Karpas-422 (cell line): Measurements from ENCODE around the gene UBTD1. TPM values are rescaled to one million over a fixed set of nuclear protein-coding genes. Genes with fewer than 3 reads are reported as not detected.

Source experiments
- DNase-seq: peaks from one replicate; pipeline ENCODE4 v3.0.0-alpha.2; 2015
- H2AFZ ChIP-seq: fragments of 200-600 bp; sonication (generic); 2 replicates; pipeline ENCODE4 v1.6.1; 2014; ENCODE audit warnings: antibody characterized with exemption, low read length, mixed read lengths
- H3K27ac ChIP-seq: fragments of 200-600 bp; sonication (generic); 2 replicates; pipeline ENCODE4 v1.5.1; 2014; ENCODE audit warnings: mild to moderate bottlenecking, low read length, moderate library complexity
- H3K27me3 ChIP-seq: fragments of 200-600 bp; sonication (generic); 2 replicates; pipeline ENCODE4 v1.6.1; 2014; ENCODE audit warnings: low read length, mixed read lengths
- H3K36me3 ChIP-seq: fragments of 200-600 bp; sonication (generic); 2 replicates; pipeline ENCODE4 v1.6.1; 2014; ENCODE audit warnings: low read length, mixed read lengths; ENCODE audit not compliant: insufficient read depth
- H3K4me1 ChIP-seq: fragments of 200-600 bp; sonication (generic); 2 replicates; pipeline ENCODE4 v1.6.1; 2014; ENCODE audit warnings: mild to moderate bottlenecking, low read length, mixed read lengths
- H3K4me2 ChIP-seq: fragments of 200-600 bp; sonication (generic); 2 replicates; pipeline ENCODE4 v1.6.1; 2014; ENCODE audit warnings: low read length, low read depth, mild to moderate bottlenecking; ENCODE audit not compliant: poor library complexity, severe bottlenecking
- H3K4me3 ChIP-seq: fragments of 200-600 bp; sonication (generic); 2 replicates; pipeline ENCODE4 v1.5.1; 2014; ENCODE audit warnings: mild to moderate bottlenecking, antibody characterized with exemption, low read length, mixed read lengths
- H3K79me2 ChIP-seq: fragments of 200-600 bp; sonication (generic); 2 replicates; pipeline ENCODE4 v1.6.1; 2014; ENCODE audit warnings: mild to moderate bottlenecking, low read length, mixed read lengths
- H3K9ac ChIP-seq: fragments of 200-600 bp; sonication (generic); 2 replicates; pipeline ENCODE4 v1.6.0; 2014; ENCODE audit warnings: low read length
- H3K9me2 ChIP-seq: fragments of 200-600 bp; sonication (generic), shearing (Covaris generic); replicated peaks from 2 replicates; pipeline ENCODE4 v1.6.0; 2014; ENCODE audit warnings: mild to moderate bottlenecking, low read length, moderate library complexity; ENCODE audit not compliant: insufficient read depth
- H3K9me3 ChIP-seq: fragments of 300-700, 200-600 bp; sonication (generic); 2 replicates; pipeline ENCODE4 v1.6.1; 2014; ENCODE audit warnings: low read length, mixed read lengths
- H4K20me1 ChIP-seq: fragments of 200-600 bp; sonication (generic); 2 replicates; pipeline ENCODE4 v1.6.1; 2014; ENCODE audit warnings: mild to moderate bottlenecking, antibody characterized with exemption, low read length, low read depth; ENCODE audit not compliant: insufficient read depth
- total RNA-seq: library from RNA; depleted of rRNA; stranded (reverse); fragments of >200 nt; shearing (Covaris generic); gene quantifications from 2 replicates; pipeline ENCODE4 v1.2.3, GENCODE V29; 2014; ENCODE audit warnings: low replicate concordance

Gene UBTD1
- total RNA-seq, 1 experiment from 2014 or later, result 0.11 TPM

DNA sequence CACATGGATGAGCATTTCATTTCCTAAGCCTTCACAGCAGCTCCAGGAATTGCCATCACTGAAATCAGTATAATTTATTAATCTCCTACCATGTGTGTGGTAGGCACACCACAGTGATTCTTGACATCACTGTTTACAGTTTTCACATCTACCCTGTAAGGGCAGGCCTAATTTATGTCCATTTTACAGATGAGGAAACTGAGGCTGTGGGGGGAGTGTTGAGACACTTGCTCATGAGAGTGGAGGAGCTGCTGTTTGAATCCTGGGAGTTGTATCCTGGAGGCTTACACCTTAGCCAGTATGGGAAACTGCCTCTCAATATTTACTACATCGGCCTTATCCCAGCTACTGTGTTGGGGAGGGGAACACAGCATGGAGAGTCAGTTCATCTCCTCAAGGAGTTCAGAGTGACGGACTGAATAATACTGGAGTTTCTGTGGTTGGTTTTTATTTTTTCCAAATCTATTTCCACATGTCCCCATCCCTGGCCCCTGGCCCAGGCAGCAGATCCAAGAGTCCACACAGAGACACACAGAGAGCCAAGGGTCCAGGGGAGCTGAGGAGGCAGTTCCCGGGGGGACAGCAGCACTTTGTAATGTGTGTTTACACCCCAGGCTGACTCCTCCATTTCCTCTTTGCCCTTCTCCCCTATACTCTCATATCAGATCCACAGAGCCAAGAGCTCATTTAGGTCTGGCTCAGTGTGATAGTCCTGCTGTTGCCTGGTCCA lies 13.2 kb downstream of the UBTD1 start:
- Histone ChIP-seq H4K20me1 (no peaks in the 10 kb centered on the region), H3K27ac (no peak overlapping the region), H3K9ac (no peak overlapping the region)

DNA sequence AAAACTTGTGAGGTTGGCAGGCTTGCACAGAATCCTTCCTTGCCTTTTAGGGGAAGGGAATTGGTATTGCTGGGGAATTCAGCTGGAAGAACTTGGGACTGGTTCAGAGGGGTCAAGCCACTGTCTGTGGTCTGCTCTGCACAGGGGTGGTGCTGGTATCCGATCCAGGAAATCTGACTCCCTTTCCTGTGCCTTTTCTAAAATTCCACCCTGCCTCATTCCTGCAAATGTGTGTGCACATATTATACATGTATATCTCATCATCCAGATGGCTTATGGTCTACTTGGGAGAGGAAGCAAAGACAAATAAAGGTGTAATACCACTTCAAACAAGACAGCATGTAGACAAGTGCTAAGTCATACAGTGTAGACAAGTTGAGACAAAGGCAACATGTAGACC lies 14.3 kb downstream of the UBTD1 start:
- no peak overlapping the region for H3K27ac ChIP-seq
- no peak for DNase-seq
- H3K9me3 ChIP-seq, result no peaks in the 10 kb centered on the region
- no peaks in the 10 kb centered on the region for H3K9me2 ChIP-seq
- no peaks in the 10 kb centered on the region for H4K20me1 ChIP-seq
- H3K4me3 ChIP-seq, result no peak overlapping the region
- no peak overlapping the region for H3K4me2 ChIP-seq
- no peaks in the 10 kb centered on the region for H3K27me3 ChIP-seq
- H3K9ac ChIP-seq, result no peak overlapping the region
- no peaks in the 10 kb centered on the region for H3K4me1 ChIP-seq
- H3K36me3 ChIP-seq, result no peaks in the 10 kb centered on the region
- no peak overlapping the region for H2AFZ ChIP-seq
- no peaks in the 10 kb centered on the region for H3K79me2 ChIP-seq

More for the DNA sequence above, 13.2 kb downstream of the UBTD1 start:
- Histone ChIP-seq H3K27me3 (no peaks in the 10 kb centered on the region), H3K4me1 (no peaks in the 10 kb centered on the region), H3K9me3 (no peaks in the 10 kb centered on the region), H3K9me2 (no peaks in the 10 kb centered on the region), H3K36me3 (no peaks in the 10 kb centered on the region), H2AFZ (no peak overlapping the region), H3K4me2 (no peak overlapping the region), H3K4me3 (no peak overlapping the region), H3K79me2 (no peaks in the 10 kb centered on the region)
- DNase-seq, result no peak

GRCh38 chr10:97514344-97514743 lies 15.6 kb downstream of the UBTD1 start:
- H3K27ac ChIP-seq, result no peak overlapping the region
- no peak overlapping the region for H2AFZ ChIP-seq
- H3K36me3 ChIP-seq, result no peaks in the 10 kb centered on the region
- H3K4me3 ChIP-seq, result no peak overlapping the region
- no peak overlapping the region for H3K9ac ChIP-seq
- no peaks in the 10 kb centered on the region for H4K20me1 ChIP-seq
- H3K4me1 ChIP-seq, result no peaks in the 10 kb centered on the region
- no peaks in the 10 kb centered on the region for H3K27me3 ChIP-seq
- no peaks in the 10 kb centered on the region for H3K9me2 ChIP-seq
- DNase-seq, result no peak
- no peaks in the 10 kb centered on the region for H3K79me2 ChIP-seq
- H3K4me2 ChIP-seq, result no peak overlapping the region
- no peaks in the 10 kb centered on the region for H3K9me3 ChIP-seq

- no peaks in the 10 kb centered on the region for H3K9me3 ChIP-seq
- H3K4me1 ChIP-seq, result no peaks in the 10 kb centered on the region
- H3K4me2 ChIP-seq, result no peak overlapping the region
- H3K36me3 ChIP-seq, result no peaks in the 10 kb centered on the region
- H3K27ac ChIP-seq, result no peak overlapping the region
- H3K27me3 ChIP-seq, result no peaks in the 10 kb centered on the region
- H3K9ac ChIP-seq, result no peak overlapping the region
- H3K79me2 ChIP-seq, result no peaks in the 10 kb centered on the region
- H3K9me2 ChIP-seq, result no peaks in the 10 kb centered on the region
- H4K20me1 ChIP-seq, result no peaks in the 10 kb centered on the region
- H3K4me3 ChIP-seq, result no peak overlapping the region
- no peak for DNase-seq
- H2AFZ ChIP-seq, result no peak overlapping the region
Measured at GRCh38 chr10:97515271-97515978, 16.7 kb downstream of the UBTD1 start.

DNA sequence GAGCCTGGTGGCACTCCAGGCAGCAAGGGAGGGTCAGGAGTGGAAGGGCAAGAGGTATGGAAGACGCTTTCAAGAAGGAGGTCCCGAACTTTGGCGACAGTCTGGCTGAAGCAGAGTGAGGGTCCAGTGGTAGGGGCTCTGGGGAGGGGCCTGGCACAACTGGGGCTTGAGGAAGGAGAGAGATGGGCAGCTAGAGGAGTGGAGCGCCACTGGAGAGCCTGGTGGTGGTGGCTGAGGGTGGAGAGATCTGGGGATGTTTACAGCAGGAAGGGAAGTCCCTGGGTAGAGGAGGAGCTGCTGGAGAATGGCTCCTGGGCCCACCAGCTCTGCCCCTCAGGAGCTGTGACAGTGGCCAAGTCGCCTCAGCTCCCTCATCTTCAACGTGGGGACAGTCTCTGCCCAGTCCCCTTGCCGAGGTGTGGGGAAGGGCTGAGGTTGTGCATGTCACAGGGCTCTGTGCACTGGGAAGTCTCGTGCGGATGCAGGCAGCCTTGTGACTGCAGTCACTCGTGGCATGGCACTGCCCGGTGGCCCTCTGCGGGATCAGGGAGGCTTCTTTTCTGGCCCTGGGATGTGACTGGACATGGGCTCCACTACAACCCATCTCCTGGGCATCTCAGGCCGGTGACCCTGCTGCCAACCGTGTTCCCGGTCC lies 18.5 kb downstream of the UBTD1 start:
- Histone ChIP-seq H4K20me1 (no peaks in the 10 kb centered on the region), H3K27me3 (no peaks in the 10 kb centered on the region), H3K9me2 (no peaks in the 10 kb centered on the region), H2AFZ (no peak overlapping the region), H3K4me3 (no peak overlapping the region), H3K79me2 (no peaks in the 10 kb centered on the region), H3K4me1 (no peaks in the 10 kb centered on the region), H3K36me3 (no peaks in the 10 kb centered on the region), H3K9ac (no peak overlapping the region), H3K4me2 (no peak overlapping the region), H3K9me3 (no peaks in the 10 kb centered on the region), H3K27ac (no peak overlapping the region)
- DNase-seq, result no peak

DNA sequence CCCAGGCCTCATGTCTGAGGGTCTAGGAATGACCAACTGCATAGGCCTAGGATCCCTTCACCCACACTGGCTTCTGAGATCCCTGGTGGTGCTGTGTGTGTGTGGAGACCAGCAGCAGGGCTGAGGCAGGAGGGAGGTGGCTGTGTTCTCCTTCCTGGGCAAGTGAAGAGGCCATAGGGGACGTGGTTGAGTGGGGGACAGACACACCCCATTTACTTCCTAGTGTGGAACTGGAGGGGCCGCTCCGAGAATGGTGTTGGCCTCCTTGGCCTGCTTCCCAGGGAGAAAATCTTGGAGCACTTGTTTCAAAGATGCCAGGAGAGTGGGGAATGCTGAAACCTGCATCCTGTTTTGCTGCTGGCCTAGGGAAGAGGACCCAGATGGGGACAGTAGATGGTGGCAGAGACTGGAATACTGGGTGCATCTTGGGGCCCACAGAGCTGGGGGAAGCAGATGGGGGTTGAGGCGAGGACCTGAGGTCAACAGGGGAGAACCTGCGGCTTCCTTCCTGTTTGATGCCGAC lies 19.1 kb downstream of the UBTD1 start:
- DNase-seq, result no peak
- H3K27ac ChIP-seq, result no peak overlapping the region
- H2AFZ ChIP-seq, result no peak overlapping the region
- no peaks in the 10 kb centered on the region for H3K79me2 ChIP-seq
- no peaks in the 10 kb centered on the region for H3K9me3 ChIP-seq
- H3K27me3 ChIP-seq, result no peaks in the 10 kb centered on the region
- no peak overlapping the region for H3K9ac ChIP-seq
- H4K20me1 ChIP-seq, result no peaks in the 10 kb centered on the region
- no peak overlapping the region for H3K4me2 ChIP-seq
- no peaks in the 10 kb centered on the region for H3K9me2 ChIP-seq
- H3K4me3 ChIP-seq, result no peak overlapping the region
- H3K4me1 ChIP-seq, result no peaks in the 10 kb centered on the region
- no peaks in the 10 kb centered on the region for H3K36me3 ChIP-seq

GRCh38 chr10:97518301-97519043 lies 19.7 kb downstream of the UBTD1 start:
- no peak overlapping the region for H3K27ac ChIP-seq
- H3K4me1 ChIP-seq, result no peaks in the 10 kb centered on the region
- H3K9me2 ChIP-seq, result no peaks in the 10 kb centered on the region
- H3K9me3 ChIP-seq, result no peaks in the 10 kb centered on the region
- no peak overlapping the region for H3K9ac ChIP-seq
- no peak overlapping the region for H2AFZ ChIP-seq
- DNase-seq, result no peak
- no peak overlapping the region for H3K4me2 ChIP-seq
- no peaks in the 10 kb centered on the region for H3K79me2 ChIP-seq
- no peak overlapping the region for H3K4me3 ChIP-seq
- no peaks in the 10 kb centered on the region for H3K36me3 ChIP-seq
- H4K20me1 ChIP-seq, result no peaks in the 10 kb centered on the region
- no peaks in the 10 kb centered on the region for H3K27me3 ChIP-seq

GRCh38 chr10:97519342-97519741 lies 20.6 kb downstream of the UBTD1 start:
- H3K9me2 ChIP-seq, result no peaks in the 10 kb centered on the region
- no peaks in the 10 kb centered on the region for H3K79me2 ChIP-seq
- DNase-seq, result no peak
- no peak overlapping the region for H3K9ac ChIP-seq
- H2AFZ ChIP-seq, result no peak overlapping the region
- H3K36me3 ChIP-seq, result no peaks in the 10 kb centered on the region
- no peak overlapping the region for H3K4me3 ChIP-seq
- no peaks in the 10 kb centered on the region for H3K27me3 ChIP-seq
- no peaks in the 10 kb centered on the region for H4K20me1 ChIP-seq
- H3K4me2 ChIP-seq, result no peak overlapping the region
- no peak overlapping the region for H3K27ac ChIP-seq
- no peaks in the 10 kb centered on the region for H3K4me1 ChIP-seq
- H3K9me3 ChIP-seq, result no peaks in the 10 kb centered on the region
